Sigmoid colon (tissue), 7 donors: Measurements from ENCODE around the gene PARVG. TPM values are rescaled to one million over a fixed set of nuclear protein-coding genes. Genes with fewer than 3 reads are reported as not detected.

ENCODE experiments used
- DNase-seq: peaks from one replicate; pipeline ENCODE4 v3.0.0-alpha.2; 2019
- H3K27ac ChIP-seq, 4 donors: fragments of 200-600 bp; sonication (generic); one replicate each; pipeline ENCODE4 v1.5.1; 2016 to 2019; ENCODE audit warnings: mild to moderate bottlenecking in 1 of 4
- H3K27me3 ChIP-seq, 3 donors: fragments of 200-600 bp; sonication (generic); one replicate each; pipeline ENCODE4 v1.5.1; 2019; ENCODE audit warnings: mild to moderate bottlenecking in 1 of 3
- H3K36me3 ChIP-seq, 4 donors: fragments of 200-600 bp; sonication (generic); one replicate each; pipeline ENCODE4 v1.5.1; 2016 to 2019
- H3K4me1 ChIP-seq, 4 donors: fragments of 200-600 bp; sonication (generic); one replicate each; pipeline ENCODE4 v1.5.1; 2017 to 2019
- H3K4me3 ChIP-seq, 4 donors: fragments of 200-600 bp; sonication (generic); one replicate each; pipeline ENCODE4 v1.5.1; 2017 to 2019; ENCODE audit warnings: mild to moderate bottlenecking in 2 of 4, moderate library complexity in 1 of 4
- H3K9me3 ChIP-seq, 4 donors: fragments of 200-600 bp in 3 of 4; sonication (generic) in 3 of 4; one replicate each; pipeline versions ENCODE4 v1.5.1 to v1.6.1; 2013 to 2019
- CTCF ChIP-seq, 4 experiments: fragments of 450-650 bp in 3 of 4; fragments of 200-600 bp in 1 of 4; IDR thresholded peaks; one replicate each; pipeline ENCODE4 v1.5.1; 2016 to 2019; ENCODE audit warnings: antibody characterized with exemption in 4 of 4, mild to moderate bottlenecking in 3 of 4, moderate library complexity in 2 of 4
- POLR2A ChIP-seq, 2 donors: fragments of 450-650 bp; IDR thresholded peaks; one replicate each; pipeline ENCODE4 v1.6.1; 2016; ENCODE audit warnings: antibody characterized with exemption in 2 of 2, mild to moderate bottlenecking in 2 of 2, moderate library complexity in 2 of 2
- WGBS, 2 donors: extraction: QIAGEN DNeasy Blood & Tissue Kit; methylation state at CpG; one replicate each; pipeline ENCODE4 v1.1.7; 2013; 5-methylcytosine and 5-hydroxymethylcytosine counted together
- intact Hi-C: fragments of 100-400 bp; cut with DNase I; formaldehyde crosslinking; loops from one replicate; pipeline ENCODE4 v1.15.1; 2023
- polyA plus RNA-seq, 3 donors: library from polyadenylated mRNA; stranded (reverse); fragments of 200-250 nt; gene quantifications; one replicate each; pipeline ENCODE4 v1.2.3, GENCODE V29; 2013
- total RNA-seq, 4 donors: library from RNA; depleted of rRNA; stranded (reverse); fragments of >200 nt; gene quantifications; one replicate each; pipeline ENCODE4 v1.1.0, GENCODE V29; 2016
- donor health status: healthy with polysubstance abuse.
- donor health status: Bipolar disorder and iron deficiency.
- donor health status: healthy.

PARVG gene
- total and polyA plus RNA-seq, 7 donors, result 3.0 to 65.1 (median 9.8) TPM

GRCh38 chr22:44256556-44257485 lies 76.1 kb downstream of the PARVG start:
- Histone ChIP-seq H3K27ac (no peak overlapping the region), H3K9me3 (no peaks in the 10 kb centered on the region), H3K36me3 (no peaks in the 10 kb centered on the region), H3K4me3 (no peak overlapping the region), H3K27me3 (no peaks in the 10 kb centered on the region), H3K4me1 (peaks cover 0 to under 1% (median 0%) of the 10 kb centered on the region in 4 donors)
- WGBS, 2 donors, result 68% methylated on average over 13 of the region's 13 CpGs
- no peak for DNase-seq
- intact Hi-C loops, result no loop called here
- no peak for TF ChIP-seq POLR2A (IDR thresholded peaks at IDR 0.05)
- no peak for TF ChIP-seq CTCF (IDR thresholded peaks at IDR 0.05)

Other genes with a start within 250 kb of the PARVG start
- gene SAMM50, start 225.5 kb upstream of the PARVG start, total RNA-seq, result 10 to 100 TPM; 21.3 to 33.9 (median 25.2) TPM
- 10 to 100 TPM; 33.0 to 46.5 (median 40.2) TPM for gene SAMM50, start 225.5 kb upstream of the PARVG start, polyA plus RNA-seq
- gene PARVB, start 156.6 kb upstream of the PARVG start, total RNA-seq, result 10 to 100 TPM; 18.9 to 21.6 (median 20.0) TPM
- gene PARVB, start 156.6 kb upstream of the PARVG start, polyA plus RNA-seq, result 10 to 100 TPM in 1 of 3 donors, 1 to 10 TPM in 2; 6.9 to 20.5 (median 8.4) TPM
- gene SHISAL1, start 132.0 kb downstream of the PARVG start, total RNA-seq, result 10 to 100 TPM; 20.7 to 32.4 (median 24.1) TPM
- gene SHISAL1, start 132.0 kb downstream of the PARVG start, polyA plus RNA-seq, result 1 to 10 TPM in 1 of 3 donors, under 1 TPM in 2; 0.23 to 1.3 (median 0.60) TPM